ENCODE results near the gene RBM23.

- no peak for TF ChIP-seq SIN3A (IDR thresholded peaks at IDR 0.05; ENCODE audit: borderline replicate concordance, insufficient read depth, low read length)
- no peak for TF ChIP-seq TAF1 (IDR thresholded peaks at IDR 0.05; ENCODE audit: borderline replicate concordance, insufficient read depth, low read length)
- TF ChIP-seq POLR2AphosphoS5 (IDR thresholded peaks at IDR 0.05; ENCODE audit: low read depth, low read length), result no peak
Measured at GRCh38 chr14:22945642-22946041, 26.7 kb upstream of the RBM23 start.

All from PFSK-1 (cell line).